CD4-positive, alpha-beta T cell (primary cell): ENCODE results near the gene KRTAP9-6. TPM values are rescaled to one million over a fixed set of nuclear protein-coding genes. Genes with fewer than 3 reads are reported as not detected.
A peak's percentile ranks its signal among the peaks of the same experiment; 100 is the strongest.

ENCODE experiments used
- ATAC-seq: fragments of 200-7000 bp; cut with Tn5 transposase; one replicate; pipeline ENCODE4 v1.10.0; 2022; ENCODE audit warnings: mild to moderate bottlenecking; ENCODE audit not compliant: poor library complexity
- CTCF ChIA-PET: fragments of 350-600 bp; sonication (Branson Sonifier 250); formaldehyde crosslinking; loops from one replicate; lab custom pipeline; 2021; ENCODE audit warnings: antibody characterized with exemption, inconsistent platforms; lab: Charles Lee
- POLR2A ChIA-PET: fragments of 350-600 bp; sonication (Branson Sonifier 250); formaldehyde crosslinking; loops from one replicate; lab custom pipeline; 2021; ENCODE audit warnings: antibody characterized with exemption, inconsistent platforms; lab: Charles Lee
- DNase-seq, 14 experiments: peaks; one replicate each; pipeline ENCODE4 v3.0.0-alpha.2; 2013 to 2020; ENCODE audit warnings: mixed read lengths in 2 of 14
- H3K27ac ChIP-seq, 2 donors: one replicate each; pipeline versions ENCODE4 v1.5.1 to v1.7.0; 2013; ENCODE audit warnings: low read length in 2 of 2, low read depth in 1 of 2, mild to moderate bottlenecking in 1 of 2
- H3K27me3 ChIP-seq, 2 experiments: 1 replicate in 1 of 2; 2 replicates in 1 of 2; pipeline versions ENCODE4 v1.6.1 to v1.7.0; 2013; ENCODE audit warnings: low read length in 2 of 2, control low read depth in 1 of 2, mild to moderate bottlenecking in 1 of 2, moderate library complexity in 1 of 2; ENCODE audit not compliant: insufficient read depth in 2 of 2, control insufficient read depth in 1 of 2
- H3K36me3 ChIP-seq: one replicate; pipeline ENCODE4 v1.6.1; 2013; ENCODE audit warnings: low read length, control low read depth; ENCODE audit not compliant: insufficient read depth
- H3K4me1 ChIP-seq: one replicate; pipeline ENCODE4 v1.6.1; 2013; ENCODE audit warnings: low read length, control low read depth; ENCODE audit not compliant: insufficient read depth
- H3K4me3 ChIP-seq: one replicate; pipeline ENCODE4 v1.5.1; 2013; ENCODE audit warnings: mild to moderate bottlenecking, low read length, moderate library complexity
- H3K9me3 ChIP-seq, 2 experiments: 1 replicate in 1 of 2; 2 replicates in 1 of 2; pipeline versions ENCODE4 v1.6.1 to v1.7.0; 2013; ENCODE audit warnings: low read length in 2 of 2, mild to moderate bottlenecking in 2 of 2, control low read depth in 1 of 2, moderate library complexity in 1 of 2; ENCODE audit not compliant: control insufficient read depth in 1 of 2, insufficient read depth in 1 of 2
- H3K27ac Mint-ChIP-seq: one replicate; pipeline ENCODE4 v1.8.0; 2020; ENCODE audit warnings: mixed read lengths
- H3K27me3 Mint-ChIP-seq: one replicate; pipeline ENCODE4 v1.8.0; 2021; ENCODE audit warnings: mixed read lengths
- H3K36me3 Mint-ChIP-seq: one replicate; pipeline ENCODE4 v1.8.0; 2021; ENCODE audit warnings: low read depth, mixed read lengths
- H3K4me1 Mint-ChIP-seq: one replicate; pipeline ENCODE4 v1.8.0; 2021; ENCODE audit warnings: low read depth, mixed read lengths
- H3K4me3 Mint-ChIP-seq: one replicate; pipeline ENCODE4 v1.8.0; 2020; ENCODE audit warnings: mild to moderate bottlenecking, mixed read lengths
- H3K9me3 Mint-ChIP-seq: one replicate; pipeline ENCODE4 v1.8.0; 2020; ENCODE audit warnings: mixed read lengths
- intact Hi-C, 2 experiments: fragments of 100-400 bp; cut with DNase I in 1 of 2; cut with micrococcal nuclease in 1 of 2; formaldehyde crosslinking; loops; one replicate each; pipeline versions ENCODE4 v1.15.1 to v1.9.0; 2023 to 2025; cut with DNase I, micrococcal nuclease
- total RNA-seq, 174 experiments: library from RNA in 2 of 174; stranded (reverse) in 2 of 174; gene quantifications; one replicate each; pipeline ENCODE4 v1.2.3 and lab custom pipeline; 2021 to 2026
- TF ChIP-seq, protein P1 (sequence below): fragments of 200-600 bp; IDR thresholded peaks from one replicate; pipeline ENCODE4 v1.8.0; 2022; ENCODE audit warnings: antibody characterized with exemption, mild to moderate bottlenecking

Gene KRTAP9-6
- total RNA-seq, 2 experiments from 2014 or later: not detected

- CTCF ChIA-PET: interaction anchor here (0.5 to 2.9 kb wide), 2 partner anchors 14 to 1429 kb away, joined by 3 to 23 read pairs; no protein-coding TSS in a partner anchor
- intact Hi-C loops: loop anchor here in 1 of 2 experiments (1.0 to 5.0 kb wide), 4 partner anchors 14 to 401 kb away; partner anchors contain the start of gene KRTAP4-12
- Mint-ChIP-seq H3K27me3 (no peaks in the 10 kb centered on the region), H3K36me3 (peaks cover 7% of the 10 kb centered on the region), H3K4me1 (peaks cover 69% of the 10 kb centered on the region), H3K27ac (peak overlapping the region; percentile 98), H3K9me3 (peaks cover 2% of the 10 kb centered on the region), H3K4me3 (peak overlapping the region; percentile 81)
- POLR2A ChIA-PET: interaction anchor here (0.6 to 3.2 kb wide), 32 partner anchors 10 to 794 kb away, joined by 3 to 61 read pairs (median 4); partner anchors contain the start of genes EIF1 and KRTAP4-4
- Histone ChIP-seq H3K9me3 (no peaks in the 10 kb centered on the region), H3K36me3 (no peaks in the 10 kb centered on the region), H3K27me3 (no peaks in the 10 kb centered on the region), H3K27ac (peak overlapping the region; percentile 69 to 83), H3K4me1 (peaks cover 55% of the 10 kb centered on the region), H3K4me3 (peak overlapping the region; percentile 36)
- peak; percentile 82 for ATAC-seq
- TF ChIP-seq, protein P1, sequence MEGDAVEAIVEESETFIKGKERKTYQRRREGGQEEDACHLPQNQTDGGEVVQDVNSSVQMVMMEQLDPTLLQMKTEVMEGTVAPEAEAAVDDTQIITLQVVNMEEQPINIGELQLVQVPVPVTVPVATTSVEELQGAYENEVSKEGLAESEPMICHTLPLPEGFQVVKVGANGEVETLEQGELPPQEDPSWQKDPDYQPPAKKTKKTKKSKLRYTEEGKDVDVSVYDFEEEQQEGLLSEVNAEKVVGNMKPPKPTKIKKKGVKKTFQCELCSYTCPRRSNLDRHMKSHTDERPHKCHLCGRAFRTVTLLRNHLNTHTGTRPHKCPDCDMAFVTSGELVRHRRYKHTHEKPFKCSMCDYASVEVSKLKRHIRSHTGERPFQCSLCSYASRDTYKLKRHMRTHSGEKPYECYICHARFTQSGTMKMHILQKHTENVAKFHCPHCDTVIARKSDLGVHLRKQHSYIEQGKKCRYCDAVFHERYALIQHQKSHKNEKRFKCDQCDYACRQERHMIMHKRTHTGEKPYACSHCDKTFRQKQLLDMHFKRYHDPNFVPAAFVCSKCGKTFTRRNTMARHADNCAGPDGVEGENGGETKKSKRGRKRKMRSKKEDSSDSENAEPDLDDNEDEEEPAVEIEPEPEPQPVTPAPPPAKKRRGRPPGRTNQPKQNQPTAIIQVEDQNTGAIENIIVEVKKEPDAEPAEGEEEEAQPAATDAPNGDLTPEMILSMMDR: no peak
- peak; percentile 71 to 96 (median 84) for DNase-seq
Observed at GRCh38 chr17:41308251-41308917, 43.2 kb downstream of the KRTAP9-6 start.

- ATAC-seq (no peak), DNase-seq (peak in 10 of 14 experiments; percentile 42 to 71 (median 62))
- Mint-ChIP-seq H3K27ac (peak within 1 kb of the TSS; percentile 98), H3K36me3 (peaks cover 7% of the 10 kb centered on the region), H3K9me3 (peaks cover 2% of the 10 kb centered on the region), H3K27me3 (no peaks in the 10 kb centered on the region), H3K4me3 (peak within 1 kb of the TSS; percentile 81), H3K4me1 (peaks cover 69% of the 10 kb centered on the region)
- Histone ChIP-seq H3K9me3 (no peaks in the 10 kb centered on the region), H3K36me3 (no peaks in the 10 kb centered on the region), H3K27ac (peak within 1 kb of the TSS; percentile 69 to 83), H3K4me1 (peaks cover 55% of the 10 kb centered on the region), H3K27me3 (no peaks in the 10 kb centered on the region), H3K4me3 (peak within 1 kb of the TSS; percentile 36)
- TF ChIP-seq, protein P1: no peak
- intact Hi-C loops: loop anchor here in 1 of 2 experiments (1.0 to 5.0 kb wide), 4 partner anchors 13 to 402 kb away; partner anchors contain the start of gene KRTAP4-12
- ChIA-PET POLR2A (interaction anchor here (0.6 to 3.2 kb wide), 28 partner anchors 10 to 794 kb away, joined by 3 to 61 read pairs (median 5); partner anchors contain the start of genes EIF1 and KRTAP4-4), CTCF (interaction anchor here (2.9 kb wide), 1 partner anchor 13 kb away, joined by 23 read pairs; no protein-coding TSS in a partner anchor)
Observed at GRCh38 chr17:41308918-41309359, 43.8 kb downstream of the KRTAP9-6 start, which contains the start of gene KRTAP16-1. KRTAP16-1 (minus strand) TSS chr17:41309309; CDS start chr17:41309253, 56 bp downstream.

DNA sequence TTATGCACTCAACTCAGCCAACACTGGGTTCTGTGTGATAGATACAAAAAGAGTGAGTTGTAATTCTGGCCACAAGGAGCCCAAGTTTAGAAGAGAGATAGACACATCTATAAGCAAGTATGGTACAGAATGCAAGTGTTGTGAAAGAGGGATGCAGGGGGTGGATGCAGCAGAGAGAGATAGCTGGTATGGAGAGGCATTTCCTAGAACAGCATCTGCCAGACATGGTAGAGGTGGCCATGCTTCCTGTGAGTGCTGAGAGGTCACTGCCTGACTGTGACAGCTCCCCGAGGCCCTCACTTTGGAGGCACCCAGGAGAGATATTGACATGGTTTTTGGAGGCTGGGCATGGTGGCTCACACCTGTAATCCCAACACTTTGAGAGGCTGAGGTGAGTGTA lies 45.9 kb downstream of the KRTAP9-6 start:
- intact Hi-C loops: no loop called here
- no peak overlapping the region for H3K4me3 Mint-ChIP-seq
- H3K27ac Mint-ChIP-seq: peak overlapping the region; percentile 98
- peaks cover 55% of the 10 kb centered on the region for H3K4me1 ChIP-seq
- TF ChIP-seq, protein P1: no peak
- H3K9me3 Mint-ChIP-seq: peaks cover 2% of the 10 kb centered on the region
- H3K27me3 Mint-ChIP-seq: no peaks in the 10 kb centered on the region
- no peaks in the 10 kb centered on the region for H3K9me3 ChIP-seq
- no peak overlapping the region for H3K27ac ChIP-seq
- no peaks in the 10 kb centered on the region for H3K27me3 ChIP-seq
- H3K4me1 Mint-ChIP-seq: peaks cover 65% of the 10 kb centered on the region
- no peak overlapping the region for H3K4me3 ChIP-seq
- ChIA-PET POLR2A (no interaction called here), CTCF (no interaction called here)
- no peaks in the 10 kb centered on the region for H3K36me3 ChIP-seq
- H3K36me3 Mint-ChIP-seq: peaks cover 7% of the 10 kb centered on the region
- ATAC-seq: no peak
- DNase-seq: no peak
